GM19240 (cell line): ENCODE measurements around the gene VEPH1.

Experiments
- DNase-seq: peaks from one replicate; pipeline ENCODE4 v3.0.0; 2011; ENCODE audit warnings: low spot score; ENCODE audit not compliant: insufficient read length

The VEPH1 gene

DNA sequence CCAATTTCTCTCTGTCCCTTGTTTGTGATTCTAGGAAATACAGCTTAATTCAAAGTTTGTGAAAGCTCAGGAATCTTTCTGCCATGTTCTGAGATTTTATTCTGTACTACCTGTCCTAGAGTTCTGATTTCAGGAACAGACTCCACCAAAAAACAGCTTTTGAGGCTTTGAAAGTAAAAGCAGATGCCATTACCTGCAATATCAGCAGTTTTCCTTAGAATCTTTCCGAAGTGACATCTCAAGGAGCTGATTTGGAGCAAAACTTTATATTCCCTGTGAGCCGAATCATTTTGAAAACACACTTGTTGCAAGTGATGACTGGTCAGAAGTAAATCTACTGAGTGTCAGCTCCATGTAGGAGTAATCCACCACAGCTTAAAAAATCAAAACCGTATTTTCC lies 284.0 kb downstream of the VEPH1 start:
- DNase-seq = no peak
